Prostate gland (tissue), 2 donors: ENCODE measurements around the gene PLEKHA7.

Experiments
- CTCF ChIP-seq, 4 experiments: fragments of 200-600 bp in 2 of 4; fragments of 450-650 bp in 2 of 4; sonication (generic) in 2 of 4; IDR thresholded peaks; 1 replicate in 3 of 4; 2 replicates in 1 of 4; pipeline ENCODE4 v1.5.1; 2016 to 2019; ENCODE audit warnings: antibody characterized with exemption in 4 of 4, mild to moderate bottlenecking in 2 of 4, moderate library complexity in 2 of 4
- POLR2A ChIP-seq: fragments of 450-650 bp; IDR thresholded peaks from one replicate; pipeline ENCODE4 v1.6.1; 2016; ENCODE audit warnings: antibody characterized with exemption, mild to moderate bottlenecking
- POLR2AphosphoS5 ChIP-seq: sonication (generic); formaldehyde crosslinking; IDR thresholded peaks from one replicate; pipeline ENCODE4 v1.6.1; 2017; ENCODE audit warnings: antibody characterized with exemption

GRCh38 chr11:16759857-16760508, 254.2 kb downstream of the PLEKHA7 start:
- TF ChIP-seq POLR2A (no peak), CTCF (IDR thresholded peaks at IDR 0.05) (no peak), POLR2AphosphoS5 (no peak)
